HG03575 (cell line): ENCODE measurements around the gene GRAP2.

Experiments
- ATAC-seq: cut with Tn5 transposase; IDR thresholded peaks from one replicate; pipeline ENCODE4 v1.9.1; 2021; ENCODE audit not compliant: unreplicated experiment, insufficient number of reproducible peaks, low FRiP score; ENCODE audit errors: extremely low read depth

Gene GRAP2

GRCh38 chr22:40001106-40001505 lies 100.2 kb downstream of the GRAP2 start:
- ATAC-seq = no peak

GRCh38 chr22:40001800-40002577 lies 101.1 kb downstream of the GRAP2 start:
- no peak for ATAC-seq

- no peak for ATAC-seq
Observed at GRCh38 chr22:40002935-40003715, 102.2 kb downstream of the GRAP2 start.

DNA sequence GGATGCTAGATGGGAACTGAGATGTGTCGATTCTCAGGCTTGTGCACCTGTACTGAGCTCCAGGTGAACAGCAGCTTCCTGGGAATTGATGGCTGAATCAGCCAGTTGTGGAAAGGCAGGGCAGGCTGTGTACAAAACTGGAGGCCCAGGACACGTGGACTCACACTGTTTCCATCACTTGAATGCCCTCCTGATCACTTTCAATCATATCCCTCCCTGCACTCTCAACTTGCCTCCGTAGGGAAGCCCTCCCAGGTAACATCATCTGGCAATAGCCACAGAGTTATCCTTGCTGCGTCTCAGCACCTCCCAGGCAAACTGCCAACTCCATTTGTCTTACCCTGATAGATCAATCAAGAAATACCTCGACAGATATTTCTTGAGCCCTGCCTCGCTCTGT lies 104.0 kb downstream of the GRAP2 start:
- no peak for ATAC-seq

- ATAC-seq = no peak
Observed at GRCh38 chr22:40006641-40007040, 105.8 kb downstream of the GRAP2 start.

- no peak for ATAC-seq
Observed at GRCh38 chr22:40007853-40008710, 107.2 kb downstream of the GRAP2 start.

GRCh38 chr22:40008726-40009291 lies 107.9 kb downstream of the GRAP2 start:
- ATAC-seq = no peak

DNA sequence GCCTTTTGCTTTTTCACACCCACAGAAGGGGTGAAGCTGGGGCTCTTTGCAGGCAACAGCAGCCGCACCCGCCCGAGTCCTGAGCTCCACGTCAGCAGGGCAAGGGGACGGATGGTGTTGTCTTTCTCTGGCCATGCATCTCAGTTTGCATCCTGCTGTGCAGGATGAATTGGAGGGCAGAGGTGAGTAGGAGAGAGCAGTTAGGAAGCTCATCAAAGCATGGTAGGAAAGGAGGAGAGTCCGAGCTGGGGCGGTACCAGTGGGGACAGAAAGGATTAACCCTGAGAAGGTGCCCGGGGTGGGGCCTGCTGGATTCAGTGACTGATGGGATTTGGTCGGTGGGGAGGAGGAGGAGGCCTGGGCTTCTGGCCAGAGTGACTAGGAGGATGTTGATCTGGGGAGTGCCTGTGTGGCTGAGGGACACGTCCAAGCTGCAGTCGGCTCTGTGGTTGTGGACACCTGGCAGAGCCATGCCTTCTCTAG lies 108.4 kb downstream of the GRAP2 start:
- ATAC-seq = no peak

GRCh38 chr22:40009951-40010671 lies 109.2 kb downstream of the GRAP2 start:
- ATAC-seq = no peak

DNA sequence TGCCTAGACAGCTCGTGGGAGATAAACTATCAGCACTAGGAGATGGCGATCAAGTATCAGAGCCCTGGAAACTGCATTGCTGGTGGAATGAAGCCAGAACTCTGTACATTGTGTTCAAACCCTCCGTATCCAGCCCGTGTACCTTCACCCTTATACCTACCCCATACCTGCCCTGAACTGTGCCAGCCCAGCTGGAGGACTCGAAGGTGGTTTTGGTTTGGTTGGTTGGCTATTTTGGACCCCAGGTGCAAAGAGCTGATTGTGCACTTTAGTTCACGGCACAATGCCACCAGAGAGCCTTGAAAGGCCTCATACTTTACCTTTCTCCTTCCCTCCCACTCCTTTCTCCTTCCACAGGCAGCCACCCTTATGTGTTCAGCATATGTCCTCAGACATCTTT lies 109.9 kb downstream of the GRAP2 start:
- no peak for ATAC-seq

GRCh38 chr22:40014667-40015248 lies 113.9 kb downstream of the GRAP2 start:
- ATAC-seq = no peak

- no peak for ATAC-seq
Observed at GRCh38 chr22:40015358-40015976, 114.6 kb downstream of the GRAP2 start.

DNA sequence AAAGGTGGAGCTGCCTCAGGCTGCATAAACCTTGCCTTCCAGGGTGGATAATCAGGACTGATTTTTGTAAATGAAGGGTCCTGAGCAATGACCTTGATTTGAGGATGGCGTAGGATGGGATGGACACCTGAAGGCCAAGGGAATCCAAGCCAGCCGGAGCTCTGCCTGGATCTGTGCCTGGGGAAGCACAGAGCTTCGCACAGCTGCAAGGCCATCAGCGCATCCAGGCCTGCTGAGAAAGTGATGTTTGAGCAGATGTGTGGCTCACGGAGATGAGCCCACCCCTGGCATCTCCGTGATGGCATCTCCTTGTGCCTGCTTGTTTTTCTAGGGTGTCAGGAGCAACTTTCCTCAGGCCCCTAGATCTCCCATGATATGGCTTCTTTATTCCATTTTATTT lies 117.2 kb downstream of the GRAP2 start:
- ATAC-seq = no peak

- no peak for ATAC-seq
Observed at GRCh38 chr22:40019100-40019499, 118.2 kb downstream of the GRAP2 start.

- no peak for ATAC-seq
Observed at GRCh38 chr22:40020956-40021355, 120.1 kb downstream of the GRAP2 start.

GRCh38 chr22:40021401-40022000 lies 120.6 kb downstream of the GRAP2 start:
- no peak for ATAC-seq

- ATAC-seq = no peak
Observed at GRCh38 chr22:40022536-40023240, 121.8 kb downstream of the GRAP2 start.
